ENCODE data around the gene GIN1. TPM values are rescaled to one million over a fixed set of nuclear protein-coding genes. Genes with fewer than 3 reads are reported as not detected.

GIN1 gene
- total RNA-seq, 2 experiments from 2014 or later: 2.7 to 2.9 TPM

GRCh38 chr5:103093727-103094126 is 26.2 kb downstream of the GIN1 start:
- Mint-ChIP-seq H3K4me3 (no peak overlapping the region), H3K36me3 (ENCODE audit: low read depth) (peaks cover 74% of the 10 kb centered on the region), H3K27me3 (no peaks in the 10 kb centered on the region), H3K9me3 (no peaks in the 10 kb centered on the region), H3K27ac (no peak overlapping the region), H3K4me1 (ENCODE audit: low read depth) (no peaks in the 10 kb centered on the region)
- POLR2A ChIA-PET: no interaction called here
- H3K27me3 ChIP-seq (ENCODE audit: control insufficient read depth in 1 of 2, insufficient read depth in 2 of 2, low read length in 2 of 2): no peaks in the 10 kb centered on the region
- TF ChIP-seq CTCF (IDR thresholded peaks at IDR 0.05): no peak
- no peak overlapping the region for H3K4me3 ChIP-seq (ENCODE audit: low read length)
- CTCF ChIA-PET: no interaction called here
- no peak overlapping the region for H3K27ac ChIP-seq (ENCODE audit: low read depth in 1 of 2, low read length in 2 of 2)
- no peaks in the 10 kb centered on the region for H3K9me3 ChIP-seq (ENCODE audit: control insufficient read depth in 1 of 2, insufficient read depth in 1 of 2, low read length in 2 of 2)
- intact Hi-C loops (cut with DNase I, micrococcal nuclease): no loop called here
- no peak for ATAC-seq (ENCODE audit: poor library complexity)
- peaks cover 4% of the 10 kb centered on the region for H3K36me3 ChIP-seq (ENCODE audit: insufficient read depth, low read length)
- DNase-seq: no peak
- no peaks in the 10 kb centered on the region for H3K4me1 ChIP-seq (ENCODE audit: insufficient read depth, low read length)

- Histone ChIP-seq H3K4me3 (ENCODE audit: low read length) (no peak overlapping the region), H3K36me3 (ENCODE audit: insufficient read depth, low read length) (peaks cover 9% of the 10 kb centered on the region), H3K27ac (ENCODE audit: low read depth in 1 of 2, low read length in 2 of 2) (no peak overlapping the region), H3K4me1 (ENCODE audit: insufficient read depth, low read length) (no peaks in the 10 kb centered on the region), H3K9me3 (ENCODE audit: control insufficient read depth in 1 of 2, insufficient read depth in 1 of 2, low read length in 2 of 2) (no peaks in the 10 kb centered on the region), H3K27me3 (ENCODE audit: control insufficient read depth in 1 of 2, insufficient read depth in 2 of 2, low read length in 2 of 2) (no peaks in the 10 kb centered on the region)
- Mint-ChIP-seq H3K36me3 (ENCODE audit: low read depth) (peaks cover 84% of the 10 kb centered on the region), H3K27ac (no peak overlapping the region), H3K4me3 (no peak overlapping the region), H3K9me3 (no peaks in the 10 kb centered on the region), H3K4me1 (ENCODE audit: low read depth) (no peaks in the 10 kb centered on the region), H3K27me3 (no peaks in the 10 kb centered on the region)
- ChIA-PET POLR2A (no interaction called here), CTCF (no interaction called here)
- TF ChIP-seq CTCF (IDR thresholded peaks at IDR 0.05): no peak
- DNase-seq (no peak), ATAC-seq (ENCODE audit: poor library complexity) (no peak)
- intact Hi-C loops (cut with DNase I, micrococcal nuclease): no loop called here
Observed at GRCh38 chr5:103092676-103093075, 27.3 kb downstream of the GIN1 start.

GRCh38 chr5:103090791-103091190 is 29.1 kb downstream of the GIN1 start:
- Histone ChIP-seq H3K4me1 (ENCODE audit: insufficient read depth, low read length) (no peaks in the 10 kb centered on the region), H3K27ac (ENCODE audit: low read depth in 1 of 2, low read length in 2 of 2) (no peak overlapping the region), H3K36me3 (ENCODE audit: insufficient read depth, low read length) (peaks cover 27% of the 10 kb centered on the region), H3K9me3 (ENCODE audit: control insufficient read depth in 1 of 2, insufficient read depth in 1 of 2, low read length in 2 of 2) (peaks cover 5 to 6% of the 10 kb centered on the region in 2 experiments), H3K27me3 (ENCODE audit: control insufficient read depth in 1 of 2, insufficient read depth in 2 of 2, low read length in 2 of 2) (no peaks in the 10 kb centered on the region), H3K4me3 (ENCODE audit: low read length) (no peak overlapping the region)
- H3K4me3 Mint-ChIP-seq: no peak overlapping the region
- ChIA-PET POLR2A (no interaction called here), CTCF (no interaction called here)
- H3K4me1 Mint-ChIP-seq (ENCODE audit: low read depth): no peaks in the 10 kb centered on the region
- peaks cover 85% of the 10 kb centered on the region for H3K36me3 Mint-ChIP-seq (ENCODE audit: low read depth)
- H3K27ac Mint-ChIP-seq: no peak overlapping the region
- no peak for DNase-seq
- no peaks in the 10 kb centered on the region for H3K27me3 Mint-ChIP-seq
- intact Hi-C loops (cut with DNase I, micrococcal nuclease): no loop called here
- no peak for TF ChIP-seq CTCF (IDR thresholded peaks at IDR 0.05)
- ATAC-seq (ENCODE audit: poor library complexity): no peak
- no peaks in the 10 kb centered on the region for H3K9me3 Mint-ChIP-seq
